ENCODE data around the gene GALNTL6.
"Not testable (repeated sequence)": the region's sequence is repeated elsewhere in the genome, so short reads cannot be mapped to it uniquely, and the experiment has no call there.

Gene GALNTL6

DNA sequence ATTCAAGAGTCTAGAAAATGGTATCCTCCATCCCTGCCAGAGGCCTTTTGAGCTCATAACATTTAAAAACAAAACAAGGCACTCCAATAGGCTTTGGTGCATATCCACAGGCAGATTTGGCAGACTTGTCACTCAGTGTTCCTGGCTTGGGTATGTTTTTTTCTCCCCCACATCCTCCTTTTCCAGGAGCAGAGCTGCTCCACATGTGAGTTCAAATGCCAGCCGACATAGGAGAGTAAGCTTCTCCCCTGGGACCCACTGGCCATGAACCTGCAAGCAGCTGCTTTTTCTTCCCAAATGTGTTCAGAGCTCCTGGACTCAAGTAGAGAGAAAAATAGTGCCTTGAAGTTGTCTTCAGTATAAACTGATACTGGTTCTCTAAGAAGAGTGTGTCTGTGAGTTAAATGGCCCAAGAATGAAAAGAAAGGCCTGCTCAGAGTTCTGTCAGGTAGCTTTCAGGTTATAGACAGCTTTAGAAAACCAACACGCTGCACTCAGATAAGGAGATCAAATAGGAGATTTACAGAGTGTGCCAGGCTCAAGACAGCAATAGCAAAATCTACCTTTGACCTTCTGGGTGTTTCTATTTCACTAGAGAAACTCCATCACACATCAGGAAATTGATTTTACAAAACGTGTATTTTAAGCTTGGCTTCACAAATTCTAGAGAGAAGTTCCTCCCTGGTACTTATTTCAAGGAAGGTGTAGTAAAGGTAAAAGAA is 1192.9 kb downstream of the GALNTL6 start:
- no peak for DNase-seq

- no peak for DNase-seq
Measured at GRCh38 chr4:173008436-173008835, 1195.2 kb downstream of the GALNTL6 start.

DNA sequence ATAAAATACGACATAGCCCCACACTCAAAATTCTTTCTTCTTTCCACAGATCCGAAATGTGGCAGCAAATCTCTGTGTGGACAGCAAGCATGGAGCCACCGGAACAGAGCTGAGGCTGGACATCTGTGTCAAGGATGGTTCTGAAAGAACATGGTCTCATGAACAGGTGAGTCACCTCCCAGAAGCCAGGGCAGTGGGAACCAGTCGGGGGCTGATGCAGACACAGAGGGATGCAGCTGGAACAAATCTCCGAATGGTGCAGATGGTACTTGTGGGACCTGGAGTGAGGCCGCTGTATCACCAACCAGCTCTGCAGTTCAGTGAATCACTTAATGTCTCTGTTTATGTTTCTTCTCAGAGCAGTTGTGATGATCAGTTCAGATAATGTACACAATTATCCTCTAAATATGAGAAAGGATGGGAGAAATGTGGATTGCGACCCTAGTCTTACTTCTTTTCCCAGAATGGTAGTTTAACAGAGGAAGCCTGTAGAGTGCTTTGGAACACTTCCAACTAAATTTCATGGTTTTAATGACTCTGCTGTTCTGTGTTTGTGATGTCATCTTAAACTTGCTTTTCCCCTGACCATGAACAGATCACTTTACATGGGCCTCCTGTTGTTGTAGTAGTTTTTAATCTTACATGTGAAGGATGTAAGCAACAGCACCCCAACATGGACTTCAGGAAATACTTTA is 1196.1 kb downstream of the GALNTL6 start:
- no peak for DNase-seq

GRCh38 chr4:173012608-173013007 is 1199.4 kb downstream of the GALNTL6 start:
- DNase-seq = no peak

DNA sequence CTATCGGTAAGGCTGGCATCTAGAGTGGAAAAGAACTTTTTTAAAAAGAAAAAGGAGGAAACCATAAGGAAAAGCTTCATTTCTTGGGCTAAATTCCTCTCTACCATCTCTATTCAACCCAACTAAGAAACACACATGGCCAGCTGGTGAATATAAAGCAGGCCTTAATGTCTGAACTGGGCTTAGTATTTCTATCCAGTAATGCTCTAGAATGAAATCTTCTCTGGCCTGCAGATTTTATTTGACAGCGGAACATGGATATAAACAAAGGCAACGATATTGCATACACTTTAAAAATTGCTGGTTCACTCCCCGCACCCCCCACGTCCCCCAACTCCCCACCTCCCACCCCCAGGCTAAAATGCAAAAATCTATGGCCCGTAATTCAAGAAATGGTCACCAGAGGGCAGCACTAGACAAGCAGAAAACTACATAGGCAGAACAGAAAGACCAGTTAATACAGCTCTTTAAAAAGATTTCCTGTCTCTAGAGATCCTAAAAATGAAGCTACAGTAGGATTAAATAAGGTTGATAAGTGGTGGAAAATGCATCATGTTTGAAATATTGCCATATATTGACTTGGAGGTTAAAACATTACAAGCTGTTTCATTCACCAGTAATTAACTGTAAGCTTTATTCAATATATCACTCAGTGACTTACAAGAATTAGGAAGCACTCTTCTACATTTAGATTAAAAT is 1200.2 kb downstream of the GALNTL6 start:
- DNase-seq = peak; percentile 46

DNA sequence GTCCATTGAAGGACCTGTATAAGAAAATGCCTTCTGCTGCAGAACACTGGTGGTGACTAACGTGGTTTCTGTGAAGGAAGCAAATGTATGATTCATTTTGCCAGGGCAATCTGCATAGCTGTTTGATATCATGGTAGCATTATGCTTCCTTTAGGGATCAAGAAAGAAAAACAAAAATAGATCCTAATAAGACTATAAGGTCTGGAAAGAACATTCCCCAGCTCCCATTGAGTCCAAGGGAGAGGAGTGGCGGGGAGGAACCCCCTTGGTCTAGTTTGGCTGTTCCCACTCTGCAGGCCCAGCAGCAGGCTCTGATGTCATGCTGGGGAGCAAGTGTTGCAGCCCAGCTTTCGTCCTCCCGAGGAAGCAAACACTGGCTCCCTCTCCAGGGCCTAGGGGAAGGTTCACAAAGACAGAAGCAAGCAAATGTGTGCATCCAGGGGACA is 1200.9 kb downstream of the GALNTL6 start:
- DNase-seq = no peak

DNA sequence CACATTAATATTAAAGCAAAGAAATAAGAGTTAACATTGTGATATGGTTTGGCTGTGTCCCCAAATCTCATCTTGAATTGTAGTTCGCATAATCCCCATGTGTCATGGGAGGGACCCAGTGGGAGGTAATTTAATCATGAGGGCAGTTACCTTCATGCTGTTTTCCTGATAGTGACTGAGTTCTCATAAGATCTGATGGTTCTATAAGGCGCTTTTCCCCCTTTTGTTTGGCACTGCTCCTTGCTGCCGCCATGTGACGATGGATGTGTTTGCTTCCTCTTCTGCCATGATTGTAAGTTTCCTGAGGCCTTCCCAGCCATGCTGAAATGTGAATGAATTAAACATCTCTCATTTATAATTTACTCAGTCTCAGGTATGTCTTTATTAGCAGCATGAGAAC is 1201.6 kb downstream of the GALNTL6 start:
- DNase-seq = no peak

GRCh38 chr4:173017802-173018201 is 1204.6 kb downstream of the GALNTL6 start:
- no peak for DNase-seq

GRCh38 chr4:173018446-173018845 is 1205.2 kb downstream of the GALNTL6 start:
- DNase-seq = no peak

GRCh38 chr4:173019664-173020063 is 1206.5 kb downstream of the GALNTL6 start:
- no peak for DNase-seq

DNA sequence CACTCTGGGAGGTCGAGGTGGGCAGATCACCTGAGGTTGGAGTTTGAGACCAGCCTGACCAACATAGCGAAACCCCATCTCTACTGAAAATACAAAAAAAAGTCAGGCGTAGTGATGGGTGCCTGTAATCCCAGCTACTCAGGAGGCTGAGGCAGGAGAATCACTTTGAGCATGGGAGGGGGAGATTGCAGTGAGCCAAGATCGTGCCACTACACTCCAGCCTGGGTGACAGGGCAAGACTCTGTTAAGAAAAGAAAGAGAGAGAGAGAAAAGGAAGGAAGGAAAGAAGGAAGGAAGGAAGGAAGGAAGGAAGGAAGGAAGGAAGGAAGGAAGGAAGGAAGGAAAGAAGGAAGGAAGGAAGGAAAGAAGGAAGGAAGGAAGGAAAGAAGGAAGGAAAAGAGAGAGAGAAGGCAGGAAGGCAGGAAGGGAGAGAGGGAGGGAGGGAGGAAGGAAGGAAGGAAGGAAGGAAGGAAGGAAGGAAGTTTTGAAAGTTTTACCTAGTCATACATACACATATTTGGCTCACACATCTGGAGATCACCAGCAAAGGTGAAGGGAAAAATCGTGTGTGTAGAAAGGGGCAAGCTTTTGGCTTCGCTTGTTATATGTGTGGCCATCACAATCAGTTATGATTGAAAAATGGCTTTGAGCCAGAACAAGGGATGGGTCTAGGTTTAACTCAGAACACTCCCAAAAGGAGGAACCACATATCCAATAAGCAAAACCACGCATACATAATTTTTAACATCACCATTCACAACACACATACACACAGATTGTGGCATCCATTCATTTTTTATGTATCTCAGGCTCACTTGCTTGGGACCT is 1208.8 kb downstream of the GALNTL6 start:
- not testable (repeated sequence) for DNase-seq

- DNase-seq = no peak
Measured at GRCh38 chr4:173024203-173024602, 1211.0 kb downstream of the GALNTL6 start.

DNA sequence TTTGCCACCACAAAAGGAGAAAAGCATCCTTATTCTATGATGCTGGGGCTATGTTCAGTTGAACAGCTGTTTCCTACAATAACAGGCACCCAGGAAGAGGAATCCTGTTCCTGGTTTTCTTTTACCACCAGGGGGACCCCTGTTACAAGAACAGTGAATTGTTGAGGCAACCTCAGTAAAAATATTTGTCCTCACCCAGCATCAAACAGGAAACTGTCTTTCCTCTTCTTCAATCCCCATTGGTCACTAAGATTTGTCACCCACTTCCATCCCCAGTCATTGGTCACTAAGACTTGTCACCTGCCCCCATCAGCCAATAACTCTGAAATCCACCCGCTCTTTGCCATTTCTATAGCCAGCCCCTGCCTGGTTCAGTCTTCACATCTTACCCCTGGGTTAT is 1211.9 kb downstream of the GALNTL6 start:
- DNase-seq = no peak

DNA sequence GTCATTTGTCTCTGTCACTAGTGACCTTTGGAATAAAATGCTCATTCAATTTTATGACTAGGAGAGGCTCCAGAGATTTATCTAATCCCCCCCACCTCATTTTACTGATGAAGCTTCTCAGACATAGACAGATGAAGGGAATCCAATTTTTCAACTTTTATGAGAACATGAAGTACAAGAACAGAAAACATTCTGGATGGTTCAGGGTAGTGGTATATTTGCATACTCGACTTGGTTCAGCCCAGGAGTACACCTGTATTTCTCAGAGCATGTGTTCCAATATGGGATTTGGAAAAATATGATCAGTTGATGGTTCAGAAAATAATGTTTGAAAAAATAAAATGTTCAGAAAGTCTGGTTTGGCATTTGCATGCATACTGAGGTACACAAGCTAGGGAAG is 1224.0 kb downstream of the GALNTL6 start:
- no peak for DNase-seq

DNA sequence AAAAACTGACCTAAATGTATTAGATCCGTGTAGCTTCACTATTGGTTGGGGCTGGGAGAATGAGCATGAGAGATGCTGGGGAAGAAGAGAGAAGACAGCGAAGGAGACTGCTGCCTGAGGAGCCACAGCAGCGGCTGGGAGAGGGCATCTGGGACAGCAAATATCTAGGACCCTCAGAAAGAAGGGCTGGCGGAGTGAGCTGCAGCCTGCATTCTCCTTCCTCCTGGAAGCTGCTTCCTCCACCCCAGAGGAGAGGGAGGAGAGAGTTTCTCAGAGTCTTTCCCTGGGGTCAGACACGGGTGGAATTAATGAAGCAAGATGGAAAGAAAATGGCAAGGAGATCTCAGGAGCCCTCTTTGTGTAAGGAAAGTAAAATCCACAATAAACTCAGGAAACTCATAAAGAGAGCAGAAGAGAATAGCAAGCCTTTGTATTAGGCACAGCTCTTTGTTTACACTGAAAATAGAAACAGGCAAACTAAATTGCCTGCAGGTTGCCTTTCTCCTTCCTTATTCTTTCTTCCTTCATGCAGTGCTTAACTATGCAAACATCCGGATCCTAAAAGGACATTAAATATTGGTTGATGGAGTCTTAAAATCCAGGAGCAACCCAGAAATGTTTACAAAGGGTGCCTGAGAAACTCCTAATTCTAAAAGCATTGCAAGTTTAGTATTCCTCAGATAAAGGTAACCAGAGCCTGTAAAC is 1225.1 kb downstream of the GALNTL6 start:
- no peak for DNase-seq

GRCh38 chr4:173039617-173040577 is 1226.7 kb downstream of the GALNTL6 start:
- no peak for DNase-seq

DNA sequence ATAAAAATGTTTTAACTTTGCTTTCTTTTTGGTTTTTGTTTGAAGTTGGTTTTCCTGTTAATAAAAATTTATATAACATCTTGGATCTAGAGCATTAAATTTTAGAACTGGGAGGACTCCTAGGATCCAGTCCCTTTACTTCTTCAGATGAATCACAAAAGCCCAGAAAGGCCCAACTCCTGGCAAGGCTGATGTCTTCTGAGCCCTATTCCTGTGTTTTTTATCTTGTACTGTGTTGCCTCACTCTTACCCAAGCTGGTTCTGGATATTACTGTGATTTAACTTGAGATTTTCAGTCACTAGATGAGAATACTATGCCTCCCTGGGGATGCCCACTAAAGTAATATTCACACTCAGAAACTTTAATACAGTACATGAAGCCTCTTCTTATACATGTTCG is 1228.3 kb downstream of the GALNTL6 start:
- no peak for DNase-seq

DNA sequence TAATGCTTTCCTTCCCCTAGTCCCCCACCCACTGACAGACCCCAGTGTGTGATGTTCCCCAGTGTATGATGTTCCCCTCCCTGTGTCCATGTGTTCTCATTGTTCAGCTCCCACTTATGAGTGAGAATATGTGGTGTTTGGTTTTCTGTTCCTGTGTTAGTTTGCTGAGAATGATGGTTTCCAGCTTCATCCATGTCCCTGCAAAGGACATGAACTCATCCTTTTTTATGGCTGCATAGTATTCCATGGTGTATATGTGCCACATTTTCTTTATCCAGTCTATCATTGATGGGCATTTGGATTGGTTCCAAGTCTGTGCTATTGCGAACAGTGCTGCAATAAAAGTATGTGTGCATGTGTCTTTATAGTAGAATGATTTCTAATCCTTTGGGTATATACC is 1228.9 kb downstream of the GALNTL6 start:
- DNase-seq = not testable (repeated sequence)

GRCh38 chr4:173044340-173044739 is 1231.1 kb downstream of the GALNTL6 start:
- DNase-seq = no peak

GRCh38 chr4:173045571-173045970 is 1232.4 kb downstream of the GALNTL6 start:
- no peak for DNase-seq

- DNase-seq = no peak
Measured at GRCh38 chr4:173046144-173046543, 1232.9 kb downstream of the GALNTL6 start.

All from activated naive CD4-positive, alpha-beta T cell treated with Interleukin-2 at 50 U/mL for 16 hours (primary cell).